HG03378 (cell line): ENCODE data around the gene UCHL5.
"Not testable (repeated sequence)": the region's sequence is repeated elsewhere in the genome, so short reads cannot be mapped to it uniquely, and the experiment has no call there.

Experiments
- ATAC-seq: cut with Tn5 transposase; IDR thresholded peaks from one replicate; pipeline ENCODE4 v1.9.1; 2021; ENCODE audit warnings: mild to moderate bottlenecking, moderate library complexity; ENCODE audit not compliant: unreplicated experiment

Gene UCHL5

DNA sequence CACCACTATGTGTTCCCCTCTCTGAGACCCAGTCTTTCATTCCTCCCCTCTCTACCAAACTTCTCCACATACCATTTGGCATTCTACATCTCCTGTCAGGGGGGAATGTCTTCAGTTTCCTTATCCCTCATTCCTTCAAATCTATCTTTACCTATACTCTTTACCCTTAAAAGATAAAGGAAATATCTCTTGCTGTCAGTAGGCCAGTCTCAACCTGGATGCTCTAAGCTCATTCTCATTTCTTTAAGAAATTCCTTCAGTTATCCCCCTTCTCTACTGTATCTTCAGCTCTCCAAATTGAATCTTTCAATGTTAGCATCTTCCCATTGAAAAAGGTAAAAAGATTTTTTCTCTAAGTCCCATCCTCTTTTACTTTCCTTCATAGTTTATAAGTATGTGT, 6.8 kb upstream of the UCHL5 start:
- ATAC-seq: no peak

DNA sequence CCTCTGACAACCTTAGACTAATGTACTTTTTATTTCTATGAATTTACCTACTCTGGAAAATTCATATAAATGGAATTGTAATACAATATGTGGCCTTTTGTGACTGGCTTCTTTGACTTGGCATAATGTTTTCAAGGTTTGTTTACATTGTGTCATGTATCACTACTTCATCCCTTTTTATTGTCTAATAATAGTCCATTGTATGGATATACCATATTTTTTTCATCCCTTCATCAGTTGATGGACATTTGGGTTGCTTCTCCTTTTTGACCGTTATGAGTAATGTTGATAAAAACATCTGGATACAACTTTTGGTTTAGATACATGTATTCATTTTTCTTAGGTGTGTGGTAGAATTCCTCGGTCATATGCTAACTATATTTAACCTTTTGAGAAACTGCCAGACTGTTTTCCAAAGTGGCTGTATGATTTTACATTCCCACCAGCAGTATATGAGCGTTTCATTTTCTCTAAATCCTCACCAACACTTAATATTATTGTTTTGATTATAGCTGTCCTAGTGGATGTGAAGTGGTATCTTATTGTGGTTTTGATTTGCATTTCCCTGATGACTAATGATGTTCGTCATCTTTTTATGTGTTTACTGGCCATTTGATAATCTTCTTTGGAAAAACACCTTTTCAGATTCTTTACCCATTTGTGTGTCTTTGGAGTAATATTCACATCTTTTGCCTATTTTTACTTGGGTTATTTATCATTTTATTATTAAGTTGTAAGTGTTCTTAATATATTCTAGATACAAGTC, 3.7 kb upstream of the UCHL5 start:
- no peak for ATAC-seq

DNA sequence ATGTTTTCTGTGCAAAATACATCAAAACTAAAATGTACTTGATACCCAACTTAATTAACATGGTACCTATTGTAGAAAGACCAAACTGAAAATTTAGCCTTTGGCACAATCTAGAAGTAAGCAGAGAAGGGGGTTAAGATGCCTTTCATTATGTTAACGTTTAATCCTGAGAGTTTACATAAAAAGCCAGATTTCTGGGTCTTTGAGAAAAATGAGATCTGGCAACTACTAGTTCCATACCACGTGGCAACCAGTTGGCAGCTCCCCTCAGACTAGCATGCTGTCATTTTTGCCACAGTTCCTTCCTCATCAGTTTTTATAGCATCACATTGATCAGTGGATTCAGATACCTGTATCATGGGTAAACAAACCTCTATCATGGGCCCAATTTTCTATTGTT, 1.8 kb upstream of the UCHL5 start:
- ATAC-seq: no peak

DNA sequence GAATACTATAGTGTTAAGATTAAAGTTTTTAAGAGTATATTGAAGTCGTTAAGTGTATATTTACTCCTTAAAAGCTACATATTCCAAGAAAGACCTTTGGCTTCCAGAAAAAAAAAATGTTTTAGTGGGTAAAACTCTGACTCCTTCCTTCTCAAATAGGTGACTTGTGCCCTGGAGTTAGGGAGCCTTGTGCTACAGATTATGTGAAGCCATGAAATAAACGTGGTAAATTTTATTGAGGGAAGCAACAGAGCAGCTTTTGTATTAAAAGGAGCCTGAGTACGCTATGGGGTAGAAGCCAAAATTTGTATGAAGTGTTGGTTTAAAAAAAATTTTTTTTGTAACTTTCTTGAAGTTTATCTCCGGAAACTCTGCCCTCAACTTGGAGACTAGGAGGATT, 1.2 kb upstream of the UCHL5 start:
- no peak for ATAC-seq

DNA sequence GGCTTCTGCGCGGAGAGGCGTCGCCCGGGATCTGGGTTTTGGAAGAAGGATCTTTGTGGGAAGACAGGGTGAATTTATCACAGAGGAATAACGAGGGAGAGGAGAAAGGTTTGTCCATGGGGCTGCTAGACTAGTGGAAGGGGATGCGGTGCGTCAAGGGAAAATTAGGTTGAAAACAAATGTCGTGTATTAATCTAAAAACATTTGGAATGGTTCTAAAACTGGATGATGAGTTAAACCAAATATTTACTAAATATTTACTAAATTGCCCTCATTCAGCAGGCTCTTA, 899 bp upstream of the UCHL5 start:
- ATAC-seq: no peak

DNA sequence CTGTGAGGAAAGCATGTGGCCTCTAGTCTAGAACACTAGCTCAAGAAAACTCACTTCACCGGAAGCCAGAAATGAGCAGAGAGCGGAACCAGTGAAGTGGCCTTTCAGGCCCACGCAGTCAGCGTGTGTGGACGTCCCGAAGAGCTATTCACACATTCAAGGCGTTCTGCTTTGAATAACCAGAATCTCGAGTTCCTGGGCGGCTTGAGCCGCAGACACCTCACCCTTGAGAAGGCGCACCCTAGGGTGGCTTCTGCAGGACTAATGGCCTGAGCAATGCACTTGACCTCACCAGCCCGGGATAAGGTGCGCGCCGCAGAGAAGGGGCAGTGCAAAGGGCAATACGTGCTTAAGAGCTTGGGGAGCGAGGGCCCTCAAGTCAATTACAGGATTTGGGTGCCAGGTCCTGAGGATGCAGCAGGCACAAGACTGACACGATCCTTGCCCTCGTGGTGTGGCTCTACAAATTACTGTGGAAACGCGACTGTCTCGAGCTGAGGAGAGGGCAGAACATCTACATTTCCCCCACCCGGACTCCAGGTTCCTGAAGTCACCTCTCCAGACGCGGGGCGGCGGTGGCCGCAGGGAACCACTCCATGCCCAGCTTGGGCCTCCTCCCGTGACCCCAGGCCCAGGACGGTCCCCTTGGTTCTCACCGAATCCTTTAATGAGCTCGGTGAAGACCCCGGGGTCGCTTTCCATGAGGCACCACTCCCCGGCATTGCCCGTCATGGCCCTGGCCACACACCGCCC, 455 bp downstream of the UCHL5 start:
- peak; percentile 58 for ATAC-seq

DNA sequence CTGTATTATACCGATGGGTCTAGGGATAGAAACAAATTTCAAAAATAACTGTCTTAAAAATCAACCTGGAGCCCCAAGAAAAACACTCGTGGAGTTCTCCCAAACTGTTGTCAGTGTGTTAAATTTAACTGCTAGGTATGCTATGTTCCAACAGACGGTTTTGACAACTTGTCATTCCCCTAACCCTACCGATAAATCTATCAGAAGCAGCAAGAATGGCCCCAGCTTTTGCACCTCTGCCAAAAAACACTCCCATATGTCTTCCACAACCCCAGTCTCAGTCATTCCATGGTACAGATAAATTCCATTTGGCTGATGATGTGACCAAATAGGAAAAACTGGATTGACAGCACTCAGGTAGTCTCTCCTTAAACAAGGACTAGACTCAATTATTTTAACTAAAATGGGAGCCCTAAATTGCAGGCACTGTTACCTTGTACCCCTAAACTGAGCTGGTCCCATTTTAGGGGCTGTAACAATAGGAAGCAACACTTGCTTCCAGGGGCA, 4.9 kb downstream of the UCHL5 start:
- ATAC-seq: no peak

DNA sequence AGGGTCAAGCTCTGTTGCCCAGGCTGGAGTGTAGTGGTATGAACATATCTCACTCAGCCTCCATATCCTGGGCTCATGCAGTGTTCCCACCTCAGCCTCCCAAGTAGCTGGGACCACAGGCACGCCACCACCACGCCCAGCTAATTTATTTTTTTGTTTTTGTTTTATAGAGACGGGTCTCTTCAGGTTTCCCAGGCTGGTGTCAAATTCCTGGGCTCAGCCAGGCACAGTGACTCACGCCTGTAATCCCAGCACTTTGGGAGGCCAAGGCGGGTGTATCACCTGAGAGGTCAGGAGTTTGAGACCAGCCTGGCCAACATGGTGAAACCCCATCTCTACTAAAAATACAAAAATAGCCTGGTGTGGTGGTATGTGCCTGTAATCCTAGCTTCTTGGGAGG, 10.2 kb downstream of the UCHL5 start:
- not testable (repeated sequence) for ATAC-seq

DNA sequence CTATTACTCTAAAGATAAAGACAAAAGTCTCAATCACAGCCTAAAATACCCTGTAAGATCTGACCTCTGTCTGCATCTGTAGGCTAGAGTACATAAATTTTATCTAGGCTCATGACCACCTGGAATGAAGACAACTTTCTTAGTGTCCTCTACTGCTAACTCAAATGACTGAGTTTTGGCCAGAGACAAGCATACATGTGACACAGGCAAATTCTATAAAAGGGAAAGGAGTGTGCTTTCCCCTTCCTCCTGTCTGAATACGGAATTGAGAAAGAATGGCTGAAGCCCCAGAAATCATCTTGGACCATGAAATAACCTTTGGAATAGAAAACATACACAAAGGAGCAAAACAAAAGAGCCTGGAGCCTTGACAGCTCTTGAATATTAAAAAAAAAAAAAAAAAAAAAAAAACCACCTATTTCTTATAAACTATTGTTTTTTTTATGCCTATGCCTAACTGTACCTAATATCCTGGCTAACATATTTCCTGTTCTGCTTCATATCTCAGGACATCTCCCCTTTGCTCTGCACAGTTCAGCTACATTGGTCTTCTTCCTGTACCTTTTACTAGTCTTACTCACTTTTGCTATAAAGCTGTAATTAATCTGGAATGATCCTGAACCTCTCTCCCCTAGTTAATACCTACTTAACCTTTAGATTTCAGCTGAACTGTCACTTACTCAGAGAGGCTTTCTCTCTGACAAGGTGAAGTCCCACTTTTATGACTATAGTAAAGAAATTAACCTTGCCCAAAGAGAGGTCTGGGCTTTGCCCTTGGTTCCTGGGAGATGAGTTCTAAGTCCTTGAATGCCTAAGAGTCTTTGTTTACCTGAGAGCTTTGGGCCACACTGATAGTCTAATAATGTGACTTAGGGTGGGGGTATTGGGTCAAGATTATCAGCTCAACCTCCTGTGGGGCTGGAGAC, 16.1 kb downstream of the UCHL5 start:
- no peak for ATAC-seq

DNA sequence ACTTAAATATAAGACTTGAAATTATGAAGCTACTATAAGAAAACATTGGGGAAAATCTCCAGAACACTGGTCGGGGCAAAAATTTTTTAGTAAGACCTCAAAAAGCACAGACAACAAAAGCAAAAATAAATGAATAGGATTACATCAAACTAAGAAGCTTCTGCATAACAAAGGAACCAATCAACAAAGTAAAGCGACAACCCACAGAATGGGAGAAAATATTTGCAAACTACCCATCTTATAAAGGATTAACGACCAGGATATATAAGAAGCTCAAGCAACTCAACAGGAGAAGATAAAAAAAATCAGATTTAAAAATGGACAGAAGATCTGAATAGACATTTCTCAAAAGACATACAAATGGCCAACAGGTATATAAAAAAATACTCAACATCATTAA, 19.1 kb downstream of the UCHL5 start:
- ATAC-seq: no peak

DNA sequence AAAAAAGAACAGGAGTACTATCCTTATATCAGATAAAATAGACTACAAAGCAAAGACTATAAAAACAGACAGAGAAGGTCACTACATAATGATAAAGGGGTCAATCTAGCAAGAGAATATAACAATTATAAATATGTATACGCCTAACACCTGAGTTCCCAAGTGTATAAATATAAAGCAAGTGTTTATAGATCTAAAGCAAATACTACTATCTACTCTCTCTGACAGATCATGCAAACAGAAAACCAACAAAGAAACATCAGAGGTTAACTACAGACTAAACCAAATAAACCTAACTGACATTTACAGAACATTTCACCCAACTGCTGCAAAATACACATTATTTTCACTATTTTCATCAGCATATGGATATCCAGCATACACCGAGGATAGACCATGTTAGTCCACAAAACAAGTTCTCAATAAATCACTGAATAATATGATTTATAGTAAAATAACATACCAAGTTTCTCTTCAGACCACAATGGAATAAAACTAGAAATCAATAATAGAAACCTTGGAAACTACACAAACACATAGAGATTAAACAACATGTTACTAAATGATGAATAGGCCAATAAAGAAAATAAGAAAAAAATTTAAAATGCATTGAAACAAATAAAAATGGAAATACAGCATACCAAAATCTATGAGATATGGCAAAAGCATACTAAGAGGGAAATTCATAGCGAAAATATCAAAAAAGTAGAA, 22.7 kb downstream of the UCHL5 start:
- ATAC-seq: no peak

DNA sequence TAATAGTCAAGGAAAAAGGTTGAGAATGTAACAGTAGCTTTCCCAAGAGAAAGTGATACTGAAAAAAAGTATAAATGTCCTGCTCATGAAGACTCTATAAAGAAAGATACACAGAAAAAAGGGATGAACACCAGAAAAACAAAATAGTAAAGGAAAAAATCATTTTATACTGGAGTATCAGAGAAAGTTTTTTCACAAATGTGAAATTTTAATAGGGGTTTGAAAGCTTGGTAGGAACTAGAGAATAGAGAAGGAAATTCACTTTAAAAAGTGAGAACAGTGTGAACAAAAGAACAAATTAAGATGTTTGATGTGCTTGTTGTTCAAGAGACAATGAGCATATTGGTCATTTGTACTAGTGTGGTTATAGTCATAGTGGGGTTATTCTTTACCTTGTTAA, 25.6 kb downstream of the UCHL5 start:
- no peak for ATAC-seq

DNA sequence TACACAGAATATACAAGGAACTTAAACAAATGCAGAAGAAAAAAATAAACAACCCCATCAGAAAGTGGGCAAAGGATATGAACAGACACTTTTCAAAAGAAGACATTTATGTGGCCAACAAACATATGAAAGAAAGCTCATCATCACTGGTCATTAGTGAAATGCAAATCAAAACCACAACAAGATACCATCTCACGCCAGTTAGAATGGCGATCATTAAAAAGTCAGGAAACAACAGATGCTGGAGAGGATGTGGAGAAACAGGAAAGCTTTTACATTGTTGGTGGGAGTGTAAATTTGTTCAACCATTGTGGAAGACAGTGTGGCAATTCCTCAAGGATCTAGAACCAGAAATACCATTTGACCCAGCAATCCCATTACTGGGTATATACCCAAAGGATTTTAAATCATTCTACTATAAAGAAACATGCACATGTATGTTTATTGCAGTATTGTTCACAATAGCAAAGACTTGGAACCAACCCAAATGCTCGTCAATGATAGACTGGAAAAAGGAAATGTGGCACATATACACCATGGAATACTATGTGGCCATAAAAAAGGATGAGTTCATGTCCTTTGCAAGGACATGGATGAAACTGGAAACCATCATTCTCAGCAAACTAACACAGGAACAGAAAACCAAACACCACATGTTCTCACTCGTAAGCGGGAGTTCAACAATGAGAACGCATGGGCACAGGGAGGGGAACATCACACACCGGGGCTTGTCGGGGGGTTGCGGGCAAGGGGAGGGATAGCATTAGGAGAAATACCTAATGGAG, 26.3 kb downstream of the UCHL5 start:
- ATAC-seq: not testable (repeated sequence)

DNA sequence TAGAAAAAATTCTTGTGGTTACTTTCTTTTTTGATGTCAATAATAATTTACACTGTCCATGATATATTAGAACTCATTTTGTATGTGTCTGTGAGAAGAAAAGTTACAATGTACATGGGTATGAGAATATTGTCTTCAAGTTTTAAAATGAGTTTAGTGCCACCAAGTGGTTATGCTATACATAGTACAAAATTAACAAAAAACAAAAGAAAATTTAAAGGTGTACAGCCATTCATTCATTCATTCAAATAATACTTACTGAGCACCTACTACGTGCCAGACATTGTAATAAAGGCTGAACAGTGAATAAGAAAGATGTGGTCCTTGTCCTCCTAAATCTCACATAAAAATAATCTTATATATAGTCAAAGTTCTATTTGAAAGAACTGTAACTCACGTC, 27.7 kb downstream of the UCHL5 start:
- ATAC-seq: peak; percentile 67

DNA sequence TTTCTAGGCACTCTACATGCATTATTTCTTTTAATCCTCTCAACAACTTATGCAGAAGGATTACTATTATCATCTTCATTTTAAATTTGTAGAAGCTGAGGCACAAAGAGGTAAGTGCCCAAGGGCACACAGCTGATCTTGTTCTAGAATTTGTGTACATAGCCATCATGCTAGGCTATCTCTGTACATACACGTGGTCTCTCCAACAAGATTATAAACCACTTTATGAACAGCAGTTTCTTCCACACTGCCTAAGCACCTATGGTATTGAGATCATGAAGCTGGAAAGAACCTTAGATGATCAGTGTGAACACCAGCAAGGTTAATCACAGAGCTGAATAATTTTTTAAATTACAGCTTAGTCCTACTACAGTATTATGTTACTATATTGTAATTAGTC, 28.9 kb downstream of the UCHL5 start:
- no peak for ATAC-seq

DNA sequence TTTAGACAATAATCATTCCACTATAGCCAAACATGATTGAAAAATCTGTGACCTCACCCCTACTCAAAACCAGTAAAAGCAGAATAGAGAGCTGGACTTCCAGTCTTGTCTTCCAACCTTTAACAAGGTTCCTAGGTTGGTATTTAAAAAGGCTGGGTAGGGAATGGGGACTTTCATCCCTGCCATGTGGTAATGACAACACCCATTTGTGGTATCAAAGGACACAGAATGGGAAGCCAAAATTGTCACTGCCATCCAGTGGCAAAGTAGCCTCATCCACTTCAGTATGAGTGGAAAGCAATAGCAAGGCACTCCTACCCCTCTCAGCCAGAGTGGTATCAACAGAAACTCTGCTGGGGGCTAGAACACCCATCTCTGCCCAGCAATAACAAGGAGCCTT, 33.9 kb downstream of the UCHL5 start:
- no peak for ATAC-seq

DNA sequence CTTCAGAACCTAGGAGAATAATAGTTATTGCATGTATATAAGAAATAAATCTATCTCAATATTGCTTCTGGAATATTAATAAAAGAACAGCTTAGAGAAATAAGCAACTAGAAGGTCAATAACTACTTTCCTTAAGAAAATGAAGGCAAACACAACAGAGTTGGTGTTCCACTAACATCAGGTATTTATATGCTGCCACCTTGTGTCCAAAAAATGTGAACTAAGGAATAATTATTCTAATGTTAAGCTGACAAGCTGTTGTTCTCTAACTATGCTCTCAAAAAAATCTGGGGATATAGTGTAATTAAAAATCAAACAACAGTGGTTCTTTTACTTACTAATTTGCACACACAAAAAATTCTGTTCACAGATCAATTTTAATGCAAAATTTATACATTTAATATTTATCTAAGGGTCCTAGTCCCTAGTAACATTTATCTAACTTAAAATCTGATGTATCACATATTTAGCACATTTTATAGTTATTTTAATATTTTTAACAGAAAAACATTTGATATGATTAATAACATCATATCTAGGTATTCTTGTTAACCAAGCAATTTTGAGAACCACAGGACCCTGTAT, 39.6 kb downstream of the UCHL5 start:
- ATAC-seq: peak; percentile 80

DNA sequence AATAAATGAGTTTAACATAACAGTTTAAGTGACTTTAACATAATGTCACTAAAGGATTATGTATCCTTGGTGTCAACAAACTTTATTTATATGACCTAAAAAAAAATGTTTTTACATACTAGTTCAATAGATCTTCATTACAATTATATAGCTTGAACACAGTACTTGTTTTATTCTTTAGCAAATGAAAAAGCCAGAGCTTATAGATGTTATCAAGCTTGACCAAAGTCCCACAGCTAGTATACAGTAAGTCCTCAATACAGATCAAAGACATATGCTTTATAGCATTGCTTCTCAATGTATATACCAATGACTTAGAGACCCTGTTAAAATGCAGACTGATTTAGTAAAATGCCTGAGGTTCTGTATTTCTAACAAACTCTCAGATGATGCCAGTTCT, 42.4 kb downstream of the UCHL5 start:
- ATAC-seq: no peak

DNA sequence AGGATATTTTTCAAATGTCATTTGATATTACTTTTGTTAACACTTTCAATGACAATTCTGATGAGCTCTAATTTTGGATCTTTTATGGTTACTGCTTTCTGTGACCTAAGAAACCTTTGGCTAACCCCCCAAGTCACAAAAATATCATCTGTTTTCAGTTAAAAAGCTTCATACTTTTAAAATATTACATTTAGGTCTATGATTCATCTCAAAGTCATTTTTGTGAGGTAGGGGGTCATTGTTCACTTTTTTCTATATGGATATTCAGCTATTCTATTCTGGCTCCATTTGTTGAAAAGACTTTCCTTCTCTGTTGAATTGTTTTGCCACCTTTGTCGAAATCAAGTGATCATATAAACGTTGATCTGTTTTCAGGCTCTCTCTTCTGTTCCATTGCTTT, 44.8 kb downstream of the UCHL5 start:
- ATAC-seq: no peak

DNA sequence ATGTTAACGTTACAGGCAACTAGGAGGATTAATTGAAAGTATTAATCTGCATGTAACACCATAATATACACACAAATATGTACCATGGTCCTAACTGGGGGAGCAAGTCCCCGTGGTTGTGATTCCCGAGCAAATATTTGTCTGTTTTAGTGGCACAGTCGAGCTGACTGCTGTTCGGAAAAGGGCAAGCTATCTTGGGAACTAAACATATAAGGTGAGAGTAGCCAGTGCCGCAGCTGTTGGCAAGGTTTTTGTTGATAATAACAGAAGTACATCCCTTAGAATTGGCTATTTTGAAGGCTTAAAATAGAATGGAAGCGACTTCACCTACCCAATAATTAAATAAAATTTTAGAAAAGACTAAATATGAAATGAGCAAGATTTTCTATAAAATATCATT, 45.5 kb downstream of the UCHL5 start:
- ATAC-seq: no peak
